GM12801 (cell line): ENCODE data around the gene CNPY2.

Source experiments
- CTCF ChIP-seq: IDR thresholded peaks from one replicate; pipeline ENCODE4 v1.5.1; 2011; ENCODE audit warnings: control low read depth; ENCODE audit not compliant: insufficient read length; ENCODE audit errors: extremely low read depth

The CNPY2 gene

GRCh38 chr12:56315622-56316473 lies at the start of gene CNPY2:
Gene CNPY2, minus strand, starts transcription at chr12:56315988. Its CDS starts 771 bp downstream, at chr12:56315217.
- no peak for TF ChIP-seq CTCF

- TF ChIP-seq CTCF: no peak
These were observed 46.6 kb upstream of the CNPY2 start, which contains the start of gene APOF for GRCh38 chr12:56362130-56363059. Gene APOF, minus strand, starts transcription at chr12:56362857. Its CDS starts 112 bp downstream, at chr12:56362745.

DNA sequence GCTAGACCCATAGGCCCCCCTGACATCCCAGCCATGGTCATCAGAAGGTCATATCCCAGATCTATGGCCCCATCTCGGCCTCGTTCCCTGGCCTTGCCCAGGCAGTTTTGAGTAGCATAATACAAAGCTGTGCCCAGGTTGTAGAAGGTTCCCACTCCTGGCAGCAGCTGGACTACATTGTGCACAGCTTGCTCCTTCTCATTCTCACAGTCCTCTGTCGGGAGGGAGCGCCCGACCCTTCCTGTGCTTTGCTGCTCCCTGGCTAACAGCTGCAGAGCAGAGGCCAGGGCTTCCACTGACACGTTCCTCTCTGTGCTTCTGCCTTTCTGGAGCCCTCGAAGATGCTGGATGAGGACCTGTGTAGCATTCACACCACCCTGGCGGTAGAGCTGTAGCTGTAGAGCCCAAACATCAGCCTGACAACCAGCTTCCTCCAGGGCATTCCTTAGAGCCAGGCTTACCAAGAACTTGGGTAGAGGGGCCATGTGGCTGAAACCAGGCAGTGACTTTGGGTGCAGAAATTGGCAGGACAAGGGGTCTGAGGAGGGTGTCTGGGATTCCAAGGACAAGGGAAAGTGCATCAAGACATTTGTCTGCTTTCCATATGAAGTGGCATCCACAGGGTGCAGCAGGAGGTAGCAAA lies 45.8 kb upstream of the CNPY2 start:
- TF ChIP-seq CTCF: no peak

- no peak for TF ChIP-seq CTCF
These were observed 44.3 kb upstream of the CNPY2 start, which contains the start of gene STAT2 for GRCh38 chr12:56359851-56360767. Gene STAT2, minus strand, starts transcription at chr12:56360107. Its CDS starts 3,536 bp downstream, at chr12:56356571.

GRCh38 chr12:56358836-56359532 lies 43.2 kb upstream of the CNPY2 start:
- no peak for TF ChIP-seq CTCF

GRCh38 chr12:56351325-56351724 lies 35.5 kb upstream of the CNPY2 start:
- TF ChIP-seq CTCF: no peak
